Breast epithelium (tissue), 4 donors: ENCODE data around the gene CHN2. TPM values are rescaled to one million over a fixed set of nuclear protein-coding genes. Genes with fewer than 3 reads are reported as not detected.
A peak's percentile ranks its signal among the peaks of the same experiment; 100 is the strongest.
"Not testable (repeated sequence)": the region's sequence is repeated elsewhere in the genome, so short reads cannot be mapped to it uniquely, and the experiment has no call there.

Source experiments
- DNase-seq, 2 donors: peaks; one replicate each; pipeline ENCODE4 v3.0.0-alpha.2; 2019; ENCODE audit warnings: low spot score in 2 of 2
- H3K27ac ChIP-seq, 2 donors: fragments of 200-600 bp; sonication (generic) in 1 of 2; one replicate each; pipeline ENCODE4 v1.5.1; 2016 to 2019; ENCODE audit warnings: mild to moderate bottlenecking in 1 of 2
- H3K27me3 ChIP-seq, 2 donors: fragments of 200-600 bp; sonication (generic) in 1 of 2; one replicate each; pipeline versions ENCODE4 v1.5.1 to v1.6.0; 2017 to 2019; ENCODE audit warnings: control low read depth in 1 of 2, mild to moderate bottlenecking in 1 of 2
- H3K36me3 ChIP-seq: fragments of 200-600 bp; one replicate; pipeline ENCODE4 v1.5.1; 2019
- H3K4me1 ChIP-seq, 2 donors: fragments of 200-600 bp; sonication (generic); one replicate each; pipeline ENCODE4 v1.5.1; 2016 to 2019; ENCODE audit warnings: control low read depth in 1 of 2
- H3K4me3 ChIP-seq, 3 donors: fragments of 200-600 bp; sonication (generic); 1 replicate in 2 of 3; 2 replicates in 1 of 3; pipeline ENCODE4 v1.5.1; 2016 to 2019; ENCODE audit warnings: mild to moderate bottlenecking in 3 of 3, moderate library complexity in 2 of 3
- H3K9me3 ChIP-seq, 2 donors: fragments of 200-600 bp; sonication (generic) in 1 of 2; one replicate each; pipeline ENCODE4 v1.5.1; 2016 to 2019; ENCODE audit warnings: control low read depth in 1 of 2
- CTCF ChIP-seq, 3 donors: fragments of 450-650 bp; IDR thresholded peaks; one replicate each; pipeline ENCODE4 v1.5.1; 2016 to 2017; ENCODE audit warnings: antibody characterized with exemption in 3 of 3, mild to moderate bottlenecking in 3 of 3, moderate library complexity in 3 of 3
- POLR2A ChIP-seq: fragments of 450-650 bp; IDR thresholded peaks from one replicate; pipeline ENCODE4 v1.6.1; 2016; ENCODE audit warnings: antibody characterized with exemption, mild to moderate bottlenecking, moderate library complexity
- POLR2AphosphoS5 ChIP-seq, 3 donors: sonication (generic); formaldehyde crosslinking; IDR thresholded peaks; one replicate each; pipeline ENCODE4 v1.6.1; 2017; ENCODE audit warnings: antibody characterized with exemption in 3 of 3
- intact Hi-C: fragments of 100-400 bp; cut with DNase I; formaldehyde crosslinking; loops from one replicate; pipeline ENCODE4 v1.15.1; 2023; ENCODE audit warnings: low total_unique reads
- total RNA-seq, 3 donors: library from RNA; depleted of rRNA; stranded (reverse); fragments of >200 nt; gene quantifications; one replicate each; pipeline ENCODE4 v1.1.0, GENCODE V29; 2016

Gene CHN2
- total RNA-seq, 3 donors from 2014 or later: 6.3 to 17.1 (median 7.9) TPM

- Histone ChIP-seq H3K27me3 (no peaks in the 10 kb centered on the region), H3K36me3 (no peaks in the 10 kb centered on the region), H3K9me3 (no peaks in the 10 kb centered on the region), H3K27ac (no peak overlapping the region), H3K4me1 (no peaks in the 10 kb centered on the region), H3K4me3 (no peak overlapping the region)
- TF ChIP-seq POLR2AphosphoS5 (IDR thresholded peaks at IDR 0.05): no peak
- intact Hi-C loops: no loop called here
- DNase-seq: no peak
Measured at GRCh38 chr7:29516491-29516890, 321.9 kb downstream of the CHN2 start.

- Histone ChIP-seq H3K9me3 (no peaks in the 10 kb centered on the region), H3K4me1 (no peaks in the 10 kb centered on the region), H3K4me3 (no peak overlapping the region), H3K36me3 (no peaks in the 10 kb centered on the region), H3K27me3 (no peaks in the 10 kb centered on the region), H3K27ac (no peak overlapping the region)
- no peak for DNase-seq
- TF ChIP-seq POLR2A (no peak), POLR2AphosphoS5 (IDR thresholded peaks at IDR 0.05) (no peak), CTCF (IDR thresholded peaks at IDR 0.05) (no peak)
- intact Hi-C loops: no loop called here
Measured at GRCh38 chr7:29518616-29519015, 324.0 kb downstream of the CHN2 start.

GRCh38 chr7:29523728-29524127, 329.2 kb downstream of the CHN2 start:
- intact Hi-C loops: no loop called here
- H3K4me3 ChIP-seq: no peak overlapping the region
- no peak for DNase-seq
- TF ChIP-seq CTCF (IDR thresholded peaks at IDR 0.05) (no peak), POLR2AphosphoS5 (IDR thresholded peaks at IDR 0.05) (no peak), POLR2A (no peak)
- H3K9me3 ChIP-seq: no peaks in the 10 kb centered on the region
- no peaks in the 10 kb centered on the region for H3K4me1 ChIP-seq
- no peaks in the 10 kb centered on the region for H3K36me3 ChIP-seq
- no peaks in the 10 kb centered on the region for H3K27me3 ChIP-seq
- H3K27ac ChIP-seq: no peak overlapping the region

GRCh38 chr7:29527505-29528108, 333.0 kb downstream of the CHN2 start:
- TF ChIP-seq POLR2A (no peak), POLR2AphosphoS5 (IDR thresholded peaks at IDR 0.05) (no peak), CTCF (IDR thresholded peaks at IDR 0.05) (no peak)
- Histone ChIP-seq H3K27me3 (no peaks in the 10 kb centered on the region), H3K36me3 (no peaks in the 10 kb centered on the region), H3K4me1 (no peaks in the 10 kb centered on the region), H3K9me3 (no peaks in the 10 kb centered on the region), H3K4me3 (no peak overlapping the region), H3K27ac (no peak overlapping the region)
- intact Hi-C loops: no loop called here
- no peak for DNase-seq

- H3K9me3 ChIP-seq, H3K4me3 ChIP-seq, H3K36me3 ChIP-seq, H3K27ac ChIP-seq, H3K27me3 ChIP-seq, H3K4me1 ChIP-seq, intact Hi-C loops: not testable (repeated sequence)
- peak in 1 of 2 donors; percentile 66 for DNase-seq
Measured at GRCh38 chr7:29528526-29528925, 334.0 kb downstream of the CHN2 start.

Other genes with a start within 250 kb of the CHN2 start
- gene TRIL, start 236.4 kb upstream of the CHN2 start, total RNA-seq: 1 to 10 TPM in 2 of 3 donors, under 1 TPM in 1; 0.48 to 8.3 (median 8.2) TPM
- gene CPVL, start 48.2 kb upstream of the CHN2 start, total RNA-seq: 10 to 100 TPM; 11.4 to 44.2 (median 13.4) TPM